ENCODE results near the gene CDK4.

CDK4 gene

DNA sequence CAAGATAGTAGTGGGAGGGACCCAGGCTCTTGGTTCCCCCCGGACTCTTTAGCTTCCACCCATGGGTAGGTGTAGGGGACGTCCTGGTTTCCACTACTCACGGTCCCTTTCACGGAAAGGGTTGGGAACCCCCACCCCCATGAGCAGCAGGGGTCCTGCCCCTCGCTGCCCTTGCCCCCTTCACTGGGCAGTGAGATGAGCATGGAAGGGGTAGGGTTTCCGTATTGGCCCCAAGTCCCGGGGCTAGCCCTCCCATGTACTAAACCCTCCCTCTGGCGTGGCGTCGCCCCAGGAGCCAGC is 26.3 kb downstream of the CDK4 start:
- WGBS (ENCODE audit: extremely low coverage, insufficient coverage, low lambda C conversion rate), result no CpG with 5 or more reads among the region's 10 CpGs
- Histone ChIP-seq H3K27me3 (ENCODE audit: insufficient read depth, low read length, poor library complexity) (peaks cover 26% of the 10 kb centered on the region), H3K56ac (ENCODE audit: low read length) (peak overlapping the region; percentile 34), H4K8ac (ENCODE audit: low read depth, low read length) (no peak overlapping the region), H3K23ac (ENCODE audit: low read length) (no peak overlapping the region), H3K27ac (ENCODE audit: low read depth, low read length) (no peak overlapping the region), H2BK5ac (ENCODE audit: low read length) (no peak overlapping the region), H2BK120ac (ENCODE audit: low read depth, low read length) (no peak overlapping the region), H3K4me3 (ENCODE audit: low read length) (no peak overlapping the region), H2AK5ac (ENCODE audit: low read length) (no peak overlapping the region), H4K5ac (ENCODE audit: low read length) (no peak overlapping the region), H3K9ac (ENCODE audit: low read length) (no peak overlapping the region), H2BK15ac (replicated peaks; ENCODE audit: low read depth) (no peak overlapping the region), H3K79me2 (ENCODE audit: control insufficient read depth, insufficient read depth, low read length) (no peaks in the 10 kb centered on the region), H3K4me2 (ENCODE audit: low read length) (no peak overlapping the region), H3K79me1 (ENCODE audit: low read length) (no peaks in the 10 kb centered on the region), H3K4me1 (ENCODE audit: control insufficient read depth, low read depth, low read length) (no peaks in the 10 kb centered on the region), H3K4ac (ENCODE audit: low read depth, low read length) (no peak overlapping the region), H3K36me3 (ENCODE audit: control insufficient read depth, insufficient read depth, low read length) (no peaks in the 10 kb centered on the region), H3K18ac (ENCODE audit: low read length) (no peak overlapping the region)
- no peak for DNase-seq

DNA sequence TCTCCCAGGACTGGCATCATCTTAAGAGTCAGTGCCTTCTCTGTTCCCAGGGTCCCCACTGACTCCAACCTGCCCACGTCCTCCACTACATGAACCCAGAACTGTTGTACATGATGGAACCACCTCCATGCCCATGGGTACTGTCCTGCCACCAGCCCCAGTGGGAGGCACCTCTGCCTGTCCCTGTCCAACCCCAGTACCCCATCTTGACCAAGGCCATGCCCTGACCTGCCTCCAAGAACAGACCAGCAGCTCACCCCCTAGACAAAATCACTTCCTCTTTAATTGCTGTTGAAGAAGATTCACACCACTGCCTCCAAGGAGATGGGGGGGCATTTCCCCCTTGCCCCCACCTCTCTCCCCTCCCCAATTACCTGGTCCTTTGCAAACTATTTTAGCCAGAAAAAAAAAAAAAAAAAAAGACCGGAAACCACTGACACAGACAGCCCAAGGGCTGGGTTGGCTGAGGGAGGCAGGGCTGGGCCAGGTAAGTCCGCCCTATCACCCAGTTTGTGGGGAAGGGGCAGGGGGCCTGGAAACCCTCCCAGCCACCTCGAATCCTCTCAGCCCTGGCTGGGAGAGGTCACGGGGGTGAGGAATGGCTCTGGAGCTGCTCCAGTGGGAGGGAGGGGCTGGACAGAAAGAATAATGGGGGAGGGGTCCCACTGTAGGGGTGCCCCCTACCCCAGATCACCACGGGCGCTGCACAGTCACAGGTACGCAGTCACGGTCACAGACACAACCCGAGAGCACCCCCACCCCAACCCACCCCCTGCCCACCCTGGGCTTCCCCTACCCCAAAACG is 27.0 kb downstream of the CDK4 start:
- WGBS (ENCODE audit: extremely low coverage, insufficient coverage, low lambda C conversion rate), result no CpG with 5 or more reads among the region's 11 CpGs
- no peaks in the 10 kb centered on the region for H3K4me1 ChIP-seq (ENCODE audit: control insufficient read depth, low read depth, low read length)
- no peaks in the 10 kb centered on the region for H3K79me1 ChIP-seq (ENCODE audit: low read length)
- no peaks in the 10 kb centered on the region for H3K79me2 ChIP-seq (ENCODE audit: control insufficient read depth, insufficient read depth, low read length)
- H3K4me3 ChIP-seq (ENCODE audit: low read length), result no peak overlapping the region
- H3K36me3 ChIP-seq (ENCODE audit: control insufficient read depth, insufficient read depth, low read length), result no peaks in the 10 kb centered on the region
- H3K4ac ChIP-seq (ENCODE audit: low read depth, low read length), result no peak overlapping the region
- H3K18ac ChIP-seq (ENCODE audit: low read length), result no peak overlapping the region
- DNase-seq, result no peak
- no peak overlapping the region for H2BK120ac ChIP-seq (ENCODE audit: low read depth, low read length)
- H2BK5ac ChIP-seq (ENCODE audit: low read length), result no peak overlapping the region
- H3K27me3 ChIP-seq (ENCODE audit: insufficient read depth, low read length, poor library complexity), result peaks cover 22% of the 10 kb centered on the region
- no peak overlapping the region for H3K23ac ChIP-seq (ENCODE audit: low read length)
- no peak overlapping the region for H3K56ac ChIP-seq (ENCODE audit: low read length)
- H4K8ac ChIP-seq (ENCODE audit: low read depth, low read length), result no peak overlapping the region
- no peak overlapping the region for H2AK5ac ChIP-seq (ENCODE audit: low read length)
- no peak overlapping the region for H2BK15ac ChIP-seq (replicated peaks; ENCODE audit: low read depth)
- no peak overlapping the region for H3K4me2 ChIP-seq (ENCODE audit: low read length)
- H4K5ac ChIP-seq (ENCODE audit: low read length), result no peak overlapping the region
- no peak overlapping the region for H3K27ac ChIP-seq (ENCODE audit: low read depth, low read length)
- no peak overlapping the region for H3K9ac ChIP-seq (ENCODE audit: low read length)

DNA sequence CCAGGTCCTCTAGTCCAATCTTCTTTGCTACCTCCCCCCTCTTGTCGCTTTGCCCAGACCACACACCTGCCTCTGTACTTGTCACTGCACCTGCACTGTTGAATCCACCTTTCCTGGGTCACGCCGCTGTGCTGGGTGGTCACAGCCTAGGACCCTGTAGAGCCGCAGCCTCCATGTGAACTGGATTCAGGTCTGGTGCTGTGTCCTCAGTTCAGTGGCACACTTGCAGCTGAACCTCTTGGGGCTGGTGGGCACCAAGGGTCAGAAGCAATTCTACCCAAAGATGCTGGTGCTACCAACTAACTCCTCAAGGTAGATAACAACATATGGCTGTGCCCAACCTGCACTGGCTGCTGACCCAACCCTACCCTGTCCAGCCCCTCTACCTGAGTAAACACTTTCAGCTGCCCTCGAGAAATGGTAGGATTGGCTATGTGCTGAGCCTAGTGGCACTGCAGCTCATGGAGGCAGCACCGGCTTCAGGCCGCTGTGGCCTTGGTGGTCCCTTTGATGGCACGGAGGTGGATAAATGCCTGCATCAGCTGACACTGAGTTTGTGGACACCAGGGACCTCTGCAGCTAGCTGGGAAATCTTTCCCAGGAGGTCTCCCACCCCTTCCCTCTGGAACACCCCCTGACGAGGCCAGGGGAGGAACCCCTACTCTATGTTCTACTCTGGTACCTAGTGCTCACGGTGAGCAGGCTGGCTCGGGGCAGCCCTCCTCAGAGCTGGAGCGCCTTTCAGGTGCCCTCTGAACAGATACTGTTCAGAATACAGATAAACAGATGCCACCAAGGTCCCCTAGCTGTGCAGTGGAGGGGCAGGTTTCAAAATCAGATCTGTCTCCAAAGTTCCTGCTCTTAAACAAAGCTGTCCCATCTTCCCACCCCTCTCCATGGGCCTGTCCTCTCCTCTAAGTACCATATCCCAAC is 27.8 kb downstream of the CDK4 start:
- Histone ChIP-seq H2AK5ac (ENCODE audit: low read length) (no peak overlapping the region), H3K4me2 (ENCODE audit: low read length) (no peak overlapping the region), H2BK15ac (replicated peaks; ENCODE audit: low read depth) (no peak overlapping the region), H3K23ac (ENCODE audit: low read length) (no peak overlapping the region), H3K18ac (ENCODE audit: low read length) (no peak overlapping the region), H3K27ac (ENCODE audit: low read depth, low read length) (no peak overlapping the region), H3K27me3 (ENCODE audit: insufficient read depth, low read length, poor library complexity) (peaks cover 18% of the 10 kb centered on the region), H3K56ac (ENCODE audit: low read length) (no peak overlapping the region), H3K79me2 (ENCODE audit: control insufficient read depth, insufficient read depth, low read length) (no peaks in the 10 kb centered on the region), H3K4me3 (ENCODE audit: low read length) (no peak overlapping the region), H3K36me3 (ENCODE audit: control insufficient read depth, insufficient read depth, low read length) (peaks cover under 1% of the 10 kb centered on the region), H2BK5ac (ENCODE audit: low read length) (no peak overlapping the region), H3K79me1 (ENCODE audit: low read length) (no peaks in the 10 kb centered on the region), H2BK120ac (ENCODE audit: low read depth, low read length) (no peak overlapping the region), H3K9ac (ENCODE audit: low read length) (no peak overlapping the region), H4K5ac (ENCODE audit: low read length) (no peak overlapping the region), H3K4ac (ENCODE audit: low read depth, low read length) (no peak overlapping the region), H4K8ac (ENCODE audit: low read depth, low read length) (no peak overlapping the region), H3K4me1 (ENCODE audit: control insufficient read depth, low read depth, low read length) (no peaks in the 10 kb centered on the region)
- DNase-seq, result no peak
- no CpG with 5 or more reads among the region's 12 CpGs for WGBS (ENCODE audit: extremely low coverage, insufficient coverage, low lambda C conversion rate)

DNA sequence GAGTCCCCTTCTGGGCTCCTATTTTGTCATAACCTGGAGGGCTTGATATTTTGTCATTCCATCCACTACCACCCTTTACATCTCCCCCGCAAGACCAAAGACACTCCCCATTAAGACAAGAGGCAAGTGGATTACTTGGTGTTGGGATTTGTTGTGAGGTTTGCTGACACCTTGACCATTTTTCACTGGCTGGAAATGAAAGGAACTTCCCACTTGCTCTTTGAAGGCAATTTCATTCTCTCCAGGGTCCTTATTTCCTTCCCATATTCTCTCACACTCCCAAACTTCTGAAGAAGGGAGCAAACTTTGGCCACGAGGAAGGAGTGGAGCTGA is 28.5 kb downstream of the CDK4 start:
- H3K36me3 ChIP-seq (ENCODE audit: control insufficient read depth, insufficient read depth, low read length), result peaks cover 3% of the 10 kb centered on the region
- no CpG with 5 or more reads among the region's 2 CpGs for WGBS (ENCODE audit: extremely low coverage, insufficient coverage, low lambda C conversion rate)

DNA sequence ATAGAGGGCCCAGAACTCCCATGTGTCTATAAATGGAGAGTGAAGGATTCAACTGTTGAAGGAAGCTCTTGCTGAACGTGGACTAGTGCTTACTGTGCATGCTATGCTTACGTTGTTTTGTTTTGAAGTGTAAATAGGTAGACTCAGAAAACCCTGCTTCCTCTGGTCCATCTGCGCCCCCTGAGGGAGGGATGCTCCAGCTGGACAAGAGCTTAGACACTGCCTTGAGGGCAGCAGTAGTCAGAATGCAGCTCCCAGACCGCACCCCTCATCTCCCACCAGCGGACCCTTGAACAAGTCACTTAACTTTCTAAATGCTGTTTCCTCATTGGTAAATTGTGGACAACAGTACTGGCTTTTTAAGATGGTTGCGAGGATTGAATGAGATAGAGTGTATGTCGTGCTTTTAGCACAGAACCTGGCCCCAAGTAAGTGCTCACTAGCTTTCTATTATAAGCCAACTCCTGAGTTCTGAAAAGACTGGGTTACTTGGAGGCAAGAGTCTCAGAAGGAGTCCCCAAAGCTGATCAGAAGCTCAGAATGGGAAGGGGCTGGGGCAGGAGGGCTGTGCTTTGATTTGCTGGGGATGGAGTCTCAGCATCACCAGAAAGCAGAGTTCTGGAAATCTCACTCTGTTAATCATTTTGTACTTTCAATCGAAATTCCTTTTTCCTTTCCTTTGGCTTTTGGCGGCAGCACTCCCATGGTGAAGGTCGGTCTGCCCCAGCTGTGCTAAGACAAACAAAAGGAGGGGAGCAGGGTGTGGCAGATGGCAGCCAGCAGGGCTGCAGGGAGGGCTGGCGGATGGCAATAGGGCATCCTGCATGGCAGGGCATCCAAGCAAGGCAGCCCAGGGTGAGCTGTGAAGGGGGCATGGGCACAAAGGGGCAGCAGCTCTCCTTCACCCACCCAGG is 29.1 kb downstream of the CDK4 start:
- Histone ChIP-seq H2BK15ac (replicated peaks; ENCODE audit: low read depth) (no peak overlapping the region), H3K79me1 (ENCODE audit: low read length) (no peaks in the 10 kb centered on the region), H2BK5ac (ENCODE audit: low read length) (no peak overlapping the region), H3K79me2 (ENCODE audit: control insufficient read depth, insufficient read depth, low read length) (no peaks in the 10 kb centered on the region), H3K4me3 (ENCODE audit: low read length) (no peak overlapping the region), H3K56ac (ENCODE audit: low read length) (no peak overlapping the region), H3K4me1 (ENCODE audit: control insufficient read depth, low read depth, low read length) (no peaks in the 10 kb centered on the region), H3K4me2 (ENCODE audit: low read length) (no peak overlapping the region), H3K4ac (ENCODE audit: low read depth, low read length) (no peak overlapping the region), H4K8ac (ENCODE audit: low read depth, low read length) (no peak overlapping the region), H3K36me3 (ENCODE audit: control insufficient read depth, insufficient read depth, low read length) (peaks cover 3% of the 10 kb centered on the region), H4K5ac (ENCODE audit: low read length) (no peak overlapping the region), H3K9ac (ENCODE audit: low read length) (no peak overlapping the region), H3K27ac (ENCODE audit: low read depth, low read length) (no peak overlapping the region), H3K23ac (ENCODE audit: low read length) (no peak overlapping the region), H2BK120ac (ENCODE audit: low read depth, low read length) (no peak overlapping the region), H3K18ac (ENCODE audit: low read length) (no peak overlapping the region), H2AK5ac (ENCODE audit: low read length) (no peak overlapping the region), H3K27me3 (ENCODE audit: insufficient read depth, low read length, poor library complexity) (peaks cover 15% of the 10 kb centered on the region)
- DNase-seq, result no peak
- WGBS (ENCODE audit: extremely low coverage, insufficient coverage, low lambda C conversion rate), result no CpG with 5 or more reads among the region's 11 CpGs

More for the DNA sequence above, 28.5 kb downstream of the CDK4 start:
- Histone ChIP-seq H2BK15ac (replicated peaks; ENCODE audit: low read depth) (no peak overlapping the region), H3K79me2 (ENCODE audit: control insufficient read depth, insufficient read depth, low read length) (no peaks in the 10 kb centered on the region), H3K4me2 (ENCODE audit: low read length) (no peak overlapping the region), H2BK120ac (ENCODE audit: low read depth, low read length) (no peak overlapping the region), H3K23ac (ENCODE audit: low read length) (no peak overlapping the region), H2AK5ac (ENCODE audit: low read length) (no peak overlapping the region), H3K4ac (ENCODE audit: low read depth, low read length) (no peak overlapping the region), H4K5ac (ENCODE audit: low read length) (no peak overlapping the region), H3K4me1 (ENCODE audit: control insufficient read depth, low read depth, low read length) (no peaks in the 10 kb centered on the region), H3K27me3 (ENCODE audit: insufficient read depth, low read length, poor library complexity) (peaks cover 18% of the 10 kb centered on the region), H3K4me3 (ENCODE audit: low read length) (no peak overlapping the region), H4K8ac (ENCODE audit: low read depth, low read length) (no peak overlapping the region), H3K27ac (ENCODE audit: low read depth, low read length) (no peak overlapping the region), H3K9ac (ENCODE audit: low read length) (no peak overlapping the region), H2BK5ac (ENCODE audit: low read length) (no peak overlapping the region), H3K18ac (ENCODE audit: low read length) (no peak overlapping the region), H3K56ac (ENCODE audit: low read length) (no peak overlapping the region), H3K79me1 (ENCODE audit: low read length) (no peaks in the 10 kb centered on the region)
- DNase-seq, result no peak

Measured in mesendoderm (in vitro differentiated cells).